NCI-H1436 treated with DMSO at 0.1 percent for 48 hours (cell line): Measurements from ENCODE around the gene MTX2.

ENCODE experiments used
- DNase-seq: peaks from one replicate; lab custom pipeline; 2025; lab: John Stamatoyannopoulos, UW

Gene MTX2

GRCh38 chr2:176269319-176270099 is at the start of gene MTX2:
Gene MTX2, plus strand, starts transcription at chr2:176269442. Its CDS starts 188 bp downstream, at chr2:176269630.
- peak; percentile 40 for DNase-seq

- DNase-seq = no peak
These were observed 41.4 kb upstream of the MTX2 start for GRCh38 chr2:176227874-176228273.

- no peak for DNase-seq
These were observed 35.1 kb upstream of the MTX2 start for GRCh38 chr2:176234156-176234555.

GRCh38 chr2:176234940-176235339 is 34.3 kb upstream of the MTX2 start:
- no peak for DNase-seq

- no peak for DNase-seq
These were observed 31.8 kb upstream of the MTX2 start for GRCh38 chr2:176237456-176237855.

- no peak for DNase-seq
These were observed 30.2 kb upstream of the MTX2 start for GRCh38 chr2:176239031-176239430.

GRCh38 chr2:176240301-176240700 is 28.9 kb upstream of the MTX2 start:
- no peak for DNase-seq

GRCh38 chr2:176242276-176242675 is 27.0 kb upstream of the MTX2 start:
- no peak for DNase-seq

- no peak for DNase-seq
These were observed 22.9 kb upstream of the MTX2 start for GRCh38 chr2:176246331-176246730.

- no peak for DNase-seq
These were observed 21.4 kb upstream of the MTX2 start for GRCh38 chr2:176247859-176248258.

- no peak for DNase-seq
These were observed 17.3 kb upstream of the MTX2 start for GRCh38 chr2:176251928-176252327.

- DNase-seq = no peak
These were observed 8.6 kb upstream of the MTX2 start for GRCh38 chr2:176260689-176261088.

- DNase-seq = no peak
These were observed 8.1 kb upstream of the MTX2 start for GRCh38 chr2:176261136-176261535.

- DNase-seq = no peak
These were observed 295 bp upstream of the MTX2 start for GRCh38 chr2:176268976-176269318.

- DNase-seq = no peak
These were observed 983 bp downstream of the MTX2 start for GRCh38 chr2:176270100-176270750.

GRCh38 chr2:176272870-176273459 is 3.7 kb downstream of the MTX2 start:
- DNase-seq = no peak

- no peak for DNase-seq
These were observed 9.7 kb downstream of the MTX2 start for GRCh38 chr2:176278927-176279326.

- DNase-seq = no peak
These were observed 10.9 kb downstream of the MTX2 start for GRCh38 chr2:176280156-176280555.

GRCh38 chr2:176280867-176281658 is 11.8 kb downstream of the MTX2 start:
- no peak for DNase-seq

- no peak for DNase-seq
These were observed 14.2 kb downstream of the MTX2 start for GRCh38 chr2:176283291-176284068.

- no peak for DNase-seq
These were observed 15.3 kb downstream of the MTX2 start for GRCh38 chr2:176284461-176285049.
